ENCODE measurements around the gene AIRE. TPM values are rescaled to one million over a fixed set of nuclear protein-coding genes. Genes with fewer than 3 reads are reported as not detected.

AIRE gene
- total RNA-seq, 1 experiment from 2014 or later: 0.10 TPM

DNA sequence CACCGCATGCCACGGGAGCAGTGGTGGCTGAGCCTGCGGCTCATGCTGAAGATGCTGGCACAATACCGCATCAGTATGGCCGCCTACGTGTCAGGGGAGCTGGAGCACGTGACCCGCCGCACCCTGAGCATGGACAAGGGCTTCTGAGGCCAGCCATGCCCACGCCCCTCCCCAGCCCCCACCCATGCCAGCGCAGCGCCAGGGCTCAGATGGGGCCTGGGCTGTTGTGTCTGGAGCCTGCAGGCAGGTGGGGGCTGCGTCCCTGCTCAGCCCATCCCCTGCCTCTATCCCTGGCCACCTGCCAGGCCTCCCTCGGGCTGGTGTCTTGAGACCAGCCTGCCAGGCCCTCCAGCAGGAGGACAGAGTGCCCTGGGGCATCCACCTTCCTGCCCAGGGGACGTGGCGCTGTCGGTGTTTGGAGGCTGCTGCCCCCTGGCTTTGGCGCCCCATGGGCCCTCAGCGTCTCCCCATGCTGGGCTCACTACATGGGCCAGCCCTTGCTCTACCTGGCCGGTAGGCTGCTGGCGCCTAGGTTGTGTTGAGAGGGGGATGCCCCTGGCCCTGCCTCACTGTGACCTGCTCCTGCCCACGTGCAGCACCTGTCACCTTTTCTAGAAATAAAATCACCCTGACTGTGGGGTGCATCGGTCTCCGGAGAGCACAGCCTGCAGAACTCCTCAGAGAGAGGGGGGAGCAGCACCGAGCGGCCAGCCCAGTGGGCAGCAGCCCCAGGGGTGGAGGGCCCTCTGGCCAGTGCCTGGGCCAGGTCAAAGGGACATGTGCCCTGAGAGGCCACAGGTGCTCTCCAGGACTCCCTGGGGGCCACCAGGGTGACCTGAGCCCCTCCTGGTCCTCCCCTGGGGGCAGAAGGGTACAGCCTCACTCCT lies 41.3 kb downstream of the AIRE start:
- Histone ChIP-seq H3K4me3 (no peak overlapping the region), H3K9me3 (replicated peaks) (no peaks in the 10 kb centered on the region), H3K27me3 (no peaks in the 10 kb centered on the region), H3K27ac (no peak overlapping the region), H3K36me3 (no peaks in the 10 kb centered on the region), H3K4me1 (no peaks in the 10 kb centered on the region)
- DNase-seq: no peak

DNA sequence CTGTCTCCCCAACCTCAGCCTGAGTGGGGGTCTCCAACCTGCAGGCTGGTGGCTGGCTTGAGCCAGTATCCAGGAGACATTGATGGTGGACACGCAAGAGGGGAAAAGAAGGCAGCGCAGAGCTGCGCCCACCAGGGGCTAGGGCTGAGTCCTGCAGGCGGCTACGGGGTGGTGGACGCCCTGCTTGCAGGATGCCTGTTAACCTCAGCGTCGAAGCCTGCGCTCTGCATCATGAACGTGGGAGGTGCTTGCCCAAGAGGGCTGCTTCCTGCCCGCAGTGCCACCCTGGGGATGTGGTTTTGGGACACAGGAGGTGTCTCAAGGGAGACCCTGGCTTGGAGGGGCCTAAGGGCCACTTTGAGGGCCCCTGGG lies 41.9 kb downstream of the AIRE start:
- no peak for DNase-seq
- no peaks in the 10 kb centered on the region for H3K9me3 ChIP-seq (replicated peaks)
- H3K27me3 ChIP-seq: no peaks in the 10 kb centered on the region
- H3K36me3 ChIP-seq: no peaks in the 10 kb centered on the region
- H3K4me3 ChIP-seq: no peak overlapping the region
- no peak overlapping the region for H3K27ac ChIP-seq
- no peaks in the 10 kb centered on the region for H3K4me1 ChIP-seq

DNA sequence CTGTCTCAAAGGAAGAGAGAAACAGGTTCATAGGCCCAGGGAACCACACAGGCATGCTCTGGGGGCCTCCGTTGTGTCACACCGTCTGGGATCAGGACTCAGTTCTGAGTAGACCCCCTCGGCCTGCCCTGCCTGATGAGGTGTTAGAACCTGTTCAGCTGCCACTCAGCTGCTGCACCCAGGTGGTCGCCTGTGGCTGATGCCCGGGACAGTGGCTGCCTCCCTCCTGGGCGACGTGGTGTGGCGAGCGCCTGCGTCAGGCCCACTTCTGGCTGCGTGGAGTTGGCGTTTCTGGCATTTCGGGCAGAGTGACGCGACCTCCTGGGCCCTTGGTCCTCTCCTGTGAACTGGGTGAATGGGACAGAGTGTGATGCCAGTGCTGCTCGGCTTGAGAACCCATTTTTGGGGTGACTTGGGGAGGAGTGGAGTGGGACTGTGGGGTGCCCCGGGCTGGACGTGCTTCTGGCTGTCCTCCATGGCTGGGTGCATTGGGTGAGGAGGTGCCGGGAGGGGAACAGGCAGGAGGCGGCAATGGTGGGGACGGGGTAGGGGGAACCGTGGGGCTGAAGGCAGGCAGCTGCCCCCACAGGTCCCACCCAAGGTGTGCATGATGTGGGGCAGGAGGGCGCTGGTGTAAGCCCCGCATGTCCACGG lies 42.7 kb downstream of the AIRE start:
- no peak for DNase-seq
- Histone ChIP-seq H3K9me3 (replicated peaks) (no peaks in the 10 kb centered on the region), H3K36me3 (no peaks in the 10 kb centered on the region), H3K4me1 (no peaks in the 10 kb centered on the region), H3K27ac (no peak overlapping the region), H3K27me3 (no peaks in the 10 kb centered on the region), H3K4me3 (no peak overlapping the region)

DNA sequence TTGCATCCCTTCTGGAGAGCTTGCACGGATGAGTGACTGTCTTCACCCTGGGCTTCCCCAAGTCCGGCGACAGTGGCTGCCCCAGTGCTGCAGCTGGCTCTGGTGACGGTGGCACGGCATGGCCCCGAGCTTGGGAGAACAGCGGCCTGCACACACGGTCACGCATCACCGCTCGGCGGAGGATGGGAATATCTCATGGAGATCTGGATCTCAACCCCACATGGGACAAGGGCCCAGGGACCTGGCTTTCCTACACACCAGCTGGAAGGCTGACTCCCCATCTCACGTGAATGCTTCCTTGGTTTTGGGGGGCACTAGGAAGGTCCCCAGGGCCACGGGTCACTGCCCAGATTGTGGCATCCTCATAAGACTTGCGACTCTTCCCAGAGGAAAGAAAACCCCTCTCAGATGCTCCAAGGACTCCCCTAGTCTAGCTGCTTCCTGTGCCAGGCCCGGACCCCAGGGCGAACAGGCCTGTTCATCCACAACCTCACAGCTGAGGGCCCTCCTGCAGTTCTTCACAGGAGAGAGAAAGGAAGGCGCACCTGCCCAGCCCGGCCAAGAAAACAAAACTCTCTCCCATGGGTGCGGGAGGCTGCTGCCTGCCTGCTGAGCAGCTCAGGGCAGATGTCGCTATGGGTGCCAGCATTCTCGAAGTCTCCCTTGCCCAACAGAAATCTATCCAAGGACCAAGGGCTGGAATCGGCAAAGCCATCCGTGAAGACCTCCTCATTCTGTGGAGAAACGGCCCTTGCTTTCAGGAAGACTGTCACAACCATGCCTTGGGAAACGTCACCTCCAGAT lies 43.6 kb downstream of the AIRE start:
- DNase-seq: no peak
- H3K27me3 ChIP-seq: no peaks in the 10 kb centered on the region
- H3K36me3 ChIP-seq: no peaks in the 10 kb centered on the region
- no peak overlapping the region for H3K4me3 ChIP-seq
- no peaks in the 10 kb centered on the region for H3K4me1 ChIP-seq
- H3K27ac ChIP-seq: no peak overlapping the region
- H3K9me3 ChIP-seq (replicated peaks): no peaks in the 10 kb centered on the region

GRCh38 chr21:44329971-44330681 lies 44.5 kb downstream of the AIRE start:
- no peak for DNase-seq
- Histone ChIP-seq H3K4me1 (no peaks in the 10 kb centered on the region), H3K9me3 (replicated peaks) (no peaks in the 10 kb centered on the region), H3K27ac (no peak overlapping the region), H3K36me3 (no peaks in the 10 kb centered on the region), H3K4me3 (no peak overlapping the region), H3K27me3 (no peaks in the 10 kb centered on the region)

DNA sequence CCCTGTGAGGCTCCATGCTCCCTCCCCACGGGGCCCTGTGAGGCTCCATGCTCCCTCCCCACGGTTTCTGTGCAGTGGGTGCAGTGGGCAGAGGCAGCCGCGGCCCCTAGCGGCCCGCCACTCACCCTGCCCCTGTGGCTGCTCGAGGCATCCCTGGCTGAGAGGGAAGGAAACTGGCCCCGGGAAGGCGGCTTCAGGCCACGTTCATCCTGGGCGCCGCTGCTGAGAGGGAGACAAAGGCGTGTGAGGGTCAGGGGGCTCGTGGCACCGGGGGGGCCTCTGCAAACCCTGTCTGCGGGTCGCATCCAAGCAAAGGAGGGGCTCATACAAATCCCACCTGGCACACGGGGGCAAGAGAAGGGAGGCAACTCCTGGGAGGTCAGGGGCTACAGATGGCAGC lies 45.0 kb downstream of the AIRE start:
- Histone ChIP-seq H3K27me3 (no peaks in the 10 kb centered on the region), H3K27ac (no peak overlapping the region), H3K36me3 (no peaks in the 10 kb centered on the region), H3K4me3 (no peak overlapping the region), H3K9me3 (replicated peaks) (no peaks in the 10 kb centered on the region), H3K4me1 (no peaks in the 10 kb centered on the region)
- no peak for DNase-seq

- no peaks in the 10 kb centered on the region for H3K9me3 ChIP-seq (replicated peaks)
- DNase-seq: no peak
- no peak overlapping the region for H3K4me3 ChIP-seq
- no peak overlapping the region for H3K27ac ChIP-seq
- no peaks in the 10 kb centered on the region for H3K36me3 ChIP-seq
- no peaks in the 10 kb centered on the region for H3K27me3 ChIP-seq
- no peaks in the 10 kb centered on the region for H3K4me1 ChIP-seq
These were observed 45.5 kb downstream of the AIRE start for GRCh38 chr21:44331209-44331608.

DNA sequence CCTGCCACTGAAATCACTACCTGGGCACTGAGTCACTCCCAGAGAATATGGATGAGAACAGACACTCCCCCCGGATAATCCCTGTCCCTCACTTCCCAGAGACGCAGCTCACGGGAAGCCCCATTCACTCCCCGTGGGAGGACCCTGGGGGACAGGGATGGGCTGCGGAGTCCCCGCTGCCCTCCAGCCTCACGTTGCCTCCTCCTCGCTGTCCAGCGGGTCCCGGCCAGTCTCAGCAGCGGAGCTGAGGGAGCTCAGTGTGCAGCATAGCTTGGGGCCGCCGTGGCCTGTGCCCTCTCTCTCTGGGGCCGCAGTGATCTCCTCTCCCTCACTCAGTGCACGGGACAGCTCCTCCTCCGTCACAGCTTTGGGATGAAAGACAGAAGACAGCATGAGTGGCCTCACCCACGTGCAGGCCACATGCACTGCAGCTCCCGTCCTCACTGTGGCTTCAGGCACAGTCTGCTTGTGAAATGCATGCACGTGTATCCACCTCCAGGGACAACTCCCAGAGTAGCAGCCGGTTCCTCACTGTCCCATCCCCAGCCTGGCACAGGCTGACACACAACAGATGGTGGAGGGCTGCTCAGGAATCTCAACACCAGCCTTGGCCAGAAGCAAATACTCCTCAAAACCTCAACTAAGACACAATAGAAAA lies 46.1 kb downstream of the AIRE start:
- Histone ChIP-seq H3K4me3 (no peak overlapping the region), H3K9me3 (replicated peaks) (no peaks in the 10 kb centered on the region), H3K27me3 (no peaks in the 10 kb centered on the region), H3K36me3 (no peaks in the 10 kb centered on the region), H3K4me1 (no peaks in the 10 kb centered on the region), H3K27ac (no peak overlapping the region)
- no peak for DNase-seq

- DNase-seq: no peak
- H3K27me3 ChIP-seq: no peaks in the 10 kb centered on the region
- no peak overlapping the region for H3K4me3 ChIP-seq
- H3K36me3 ChIP-seq: no peaks in the 10 kb centered on the region
- H3K27ac ChIP-seq: no peak overlapping the region
- H3K4me1 ChIP-seq: no peaks in the 10 kb centered on the region
- H3K9me3 ChIP-seq (replicated peaks): no peaks in the 10 kb centered on the region
These were observed 46.7 kb downstream of the AIRE start for GRCh38 chr21:44332383-44332782.

DNA sequence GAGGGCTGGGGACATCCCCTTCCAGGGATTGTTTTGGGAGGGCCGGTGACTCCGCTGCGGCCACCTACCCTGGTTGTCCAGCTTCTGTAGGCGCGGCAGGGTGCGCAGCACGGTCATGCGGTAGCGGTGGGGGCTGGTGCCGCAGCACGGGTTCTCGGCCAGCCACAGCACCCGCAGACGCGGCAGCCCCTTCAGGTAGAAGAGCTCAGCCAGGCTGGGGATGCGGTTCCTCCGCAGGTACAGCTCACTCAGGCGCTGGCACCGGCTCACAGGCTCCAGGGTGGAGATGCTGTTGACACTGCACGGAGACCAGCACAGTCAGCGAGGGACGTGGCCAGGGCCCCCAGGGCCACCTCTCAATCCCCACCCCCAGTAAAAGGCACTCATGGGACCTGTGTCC lies 47.3 kb downstream of the AIRE start:
- no peaks in the 10 kb centered on the region for H3K4me1 ChIP-seq
- H3K4me3 ChIP-seq: no peak overlapping the region
- H3K27me3 ChIP-seq: no peaks in the 10 kb centered on the region
- no peak for DNase-seq
- no peaks in the 10 kb centered on the region for H3K9me3 ChIP-seq (replicated peaks)
- H3K36me3 ChIP-seq: no peaks in the 10 kb centered on the region
- no peak overlapping the region for H3K27ac ChIP-seq

GRCh38 chr21:44333509-44334328 lies 48.0 kb downstream of the AIRE start:
- Histone ChIP-seq H3K27me3 (no peaks in the 10 kb centered on the region), H3K9me3 (replicated peaks) (no peaks in the 10 kb centered on the region), H3K36me3 (no peaks in the 10 kb centered on the region), H3K4me3 (no peak overlapping the region), H3K4me1 (no peaks in the 10 kb centered on the region), H3K27ac (no peak overlapping the region)
- DNase-seq: no peak

DNA sequence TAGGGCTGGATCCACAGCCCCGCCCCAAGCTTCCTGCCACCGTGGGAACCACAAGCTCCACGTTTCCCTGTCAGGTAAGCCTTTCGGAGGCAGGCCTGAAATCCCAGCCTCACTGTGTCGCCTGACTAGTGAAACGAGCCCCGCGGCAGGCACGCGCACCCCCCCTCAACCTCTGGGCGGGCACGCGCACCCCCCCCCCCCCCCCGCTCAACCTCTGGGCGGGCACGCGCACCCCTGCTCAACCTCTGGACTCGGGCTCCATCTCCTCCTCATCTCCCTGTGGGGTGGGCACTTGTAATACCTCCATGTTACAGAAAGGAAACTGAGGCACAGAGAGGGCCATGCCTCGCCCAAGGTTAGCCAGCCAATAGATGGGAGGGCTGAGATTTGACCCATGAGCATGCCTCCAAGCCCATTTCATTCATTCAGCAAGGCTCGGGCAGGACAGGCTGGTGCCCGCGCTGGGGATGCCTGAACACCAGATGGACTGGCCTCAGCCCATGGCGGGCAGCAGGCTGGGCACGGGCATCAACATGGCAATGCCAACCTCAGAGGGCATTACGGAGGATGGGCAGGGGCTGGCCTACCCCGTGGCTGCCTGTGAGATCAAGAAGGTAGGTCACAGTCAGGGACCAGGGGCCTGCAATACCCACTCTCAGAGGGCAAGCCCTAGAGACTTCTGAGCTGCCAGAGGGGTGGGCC lies 48.8 kb downstream of the AIRE start:
- no peak for DNase-seq
- Histone ChIP-seq H3K4me3 (no peak overlapping the region), H3K9me3 (replicated peaks) (no peaks in the 10 kb centered on the region), H3K36me3 (no peaks in the 10 kb centered on the region), H3K4me1 (no peaks in the 10 kb centered on the region), H3K27ac (no peak overlapping the region), H3K27me3 (no peaks in the 10 kb centered on the region)
